NCI-H2107 treated with DMSO at 0.1 percent for 48 hours (cell line): Measurements from ENCODE around the gene DOCK4.

Experiments
- DNase-seq: peaks from one replicate; lab custom pipeline; 2025; ENCODE audit not compliant: unreplicated experiment; lab: John Stamatoyannopoulos, UW

The DOCK4 gene

DNA sequence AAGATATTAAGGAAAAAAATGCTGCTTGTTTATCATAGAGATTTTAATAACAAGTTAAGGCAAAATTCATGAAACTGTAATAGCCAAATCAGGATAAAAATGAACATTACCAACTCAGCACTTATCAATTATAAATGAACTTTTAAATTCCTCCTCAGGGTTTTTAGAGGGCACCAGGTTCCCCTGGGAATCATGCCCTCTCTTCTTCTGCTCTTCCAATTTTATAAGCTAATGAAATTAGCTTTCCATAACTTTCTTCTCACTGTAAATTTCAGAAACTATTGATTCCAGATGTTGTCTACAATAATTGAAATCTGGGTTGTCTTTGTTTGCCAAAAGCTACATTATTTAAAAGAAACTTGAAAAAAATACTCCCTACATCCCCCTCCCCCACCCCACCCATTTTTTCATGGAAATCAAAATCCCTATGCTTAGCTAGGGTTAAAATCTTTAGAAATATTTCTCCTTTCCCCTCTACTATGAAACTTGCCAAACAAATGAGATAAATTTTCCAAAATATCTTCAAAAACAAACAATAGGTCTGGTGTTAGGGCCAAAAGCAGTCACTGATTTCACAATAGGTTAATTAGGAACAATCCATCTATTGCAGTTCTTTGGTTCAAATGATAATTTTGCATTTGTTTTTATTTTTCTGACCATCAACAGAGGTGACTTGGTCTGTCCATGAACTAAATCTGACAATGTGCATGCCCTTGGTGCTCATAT is 187.7 kb downstream of the DOCK4 start:
- no peak for DNase-seq

DNA sequence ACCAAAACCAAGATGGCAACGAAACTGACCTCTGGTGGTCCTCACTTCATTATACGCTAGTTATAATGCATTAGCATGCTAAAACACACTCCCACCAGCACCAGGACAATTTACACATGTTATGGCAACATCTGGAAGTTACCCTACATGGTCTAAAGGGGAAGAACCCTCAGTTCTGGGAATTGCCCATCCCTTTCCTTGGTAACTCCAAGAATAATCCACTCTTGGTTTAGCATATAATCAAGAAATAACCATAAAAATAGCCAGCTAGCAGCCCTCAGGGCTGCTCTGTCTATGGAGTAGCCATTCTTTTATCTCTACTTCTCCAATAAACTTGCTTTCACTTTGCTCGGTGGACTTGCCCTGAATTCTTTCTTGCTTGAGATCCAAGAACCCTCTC is 191.1 kb downstream of the DOCK4 start:
- DNase-seq = no peak

GRCh38 chr7:112014347-112014746 is 191.9 kb downstream of the DOCK4 start:
- no peak for DNase-seq

DNA sequence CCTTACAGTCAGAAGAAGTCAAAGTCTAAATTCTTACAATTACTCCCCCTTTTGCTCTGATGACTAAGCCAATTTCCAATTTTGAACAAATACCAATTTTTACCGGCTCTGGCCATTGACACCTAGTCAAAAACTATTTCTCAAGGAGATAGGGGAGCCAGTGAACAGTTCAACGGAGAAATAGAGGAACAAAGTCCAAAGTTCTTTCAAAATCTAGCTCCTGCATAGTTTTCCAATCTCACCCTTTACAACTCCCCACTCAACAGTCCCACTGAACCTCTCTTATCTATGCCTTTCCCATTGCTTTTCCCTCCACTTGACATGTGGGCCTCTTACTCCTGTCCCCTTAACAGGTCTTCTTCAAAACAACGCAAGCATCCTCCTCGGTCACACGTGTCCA is 192.9 kb downstream of the DOCK4 start:
- no peak for DNase-seq

DNA sequence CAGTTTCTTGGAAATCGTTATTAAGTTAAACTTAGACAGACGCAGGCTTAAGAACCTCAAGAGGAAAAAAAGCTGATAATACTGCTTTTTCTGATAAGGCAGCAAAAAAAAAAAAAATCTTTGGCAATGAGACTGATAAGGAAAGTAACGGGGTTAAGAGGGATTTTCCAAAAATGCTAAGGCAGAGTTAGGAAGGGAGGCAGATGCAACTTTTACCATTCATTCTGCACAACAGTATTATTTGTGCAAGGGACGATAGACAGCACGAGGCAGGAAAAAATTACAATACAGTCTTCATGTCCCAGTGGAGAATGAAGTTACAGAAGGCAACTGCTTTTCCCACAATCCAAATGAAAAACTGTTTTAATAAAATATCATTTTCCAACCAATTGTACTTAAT is 194.0 kb downstream of the DOCK4 start:
- no peak for DNase-seq

DNA sequence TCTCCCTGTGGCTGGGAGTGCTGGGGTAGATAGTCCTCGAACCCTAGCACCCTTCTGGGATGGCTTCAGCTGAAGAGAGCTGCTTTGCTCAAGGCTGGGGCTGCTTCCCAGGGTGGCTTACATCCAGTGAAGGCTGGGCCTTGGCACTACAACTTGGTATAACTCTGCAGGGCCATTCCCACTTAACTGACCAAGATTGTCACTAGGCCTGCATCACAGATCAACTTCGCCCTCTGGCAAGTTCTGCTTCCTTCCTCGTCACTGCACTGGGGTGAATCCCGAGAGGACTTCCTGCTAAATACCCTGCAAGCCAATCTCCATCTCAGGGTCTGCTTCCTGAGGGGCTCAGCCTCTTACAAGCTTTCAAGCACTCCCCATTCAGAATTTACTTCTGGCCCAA is 195.2 kb downstream of the DOCK4 start:
- DNase-seq = no peak

DNA sequence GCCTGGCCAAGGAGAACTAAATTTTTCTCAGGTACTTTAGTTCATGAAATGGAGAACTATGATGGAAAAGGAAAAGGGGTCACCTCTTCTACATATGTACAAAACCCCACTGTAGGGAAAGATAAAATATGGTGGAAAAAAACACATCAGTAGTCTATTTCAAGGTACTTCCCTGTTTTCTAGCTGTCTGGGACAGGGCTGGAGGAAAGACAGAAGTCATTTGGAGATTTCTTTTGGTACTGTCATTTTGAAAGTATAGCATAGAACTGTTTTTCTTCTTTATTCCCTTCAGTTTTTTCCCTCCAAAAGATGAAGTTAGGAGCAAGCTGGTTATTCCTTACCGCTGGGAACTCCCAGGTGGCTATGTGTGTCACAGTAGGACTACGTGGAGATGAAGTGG is 196.1 kb downstream of the DOCK4 start:
- no peak for DNase-seq

DNA sequence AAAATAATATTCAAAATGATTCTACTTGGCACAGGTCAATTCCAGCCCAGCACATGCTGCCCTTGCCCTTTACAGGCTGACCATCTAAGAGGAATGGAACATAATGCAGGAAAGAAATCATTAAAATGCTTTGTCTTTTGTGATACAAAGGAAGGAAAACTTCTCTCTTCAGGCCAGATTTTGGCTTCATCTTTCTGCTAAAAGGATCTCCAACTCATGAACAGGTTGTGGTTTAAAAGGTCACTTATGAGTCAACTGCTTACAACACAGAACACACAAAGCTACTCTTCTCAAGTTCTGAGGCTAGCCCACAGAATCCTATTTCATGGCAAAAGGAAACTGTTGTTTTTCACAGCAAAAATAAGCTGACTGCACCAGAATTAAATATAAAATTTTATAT is 197.1 kb downstream of the DOCK4 start:
- DNase-seq = no peak

GRCh38 chr7:112007185-112007584 is 199.0 kb downstream of the DOCK4 start:
- DNase-seq = no peak

DNA sequence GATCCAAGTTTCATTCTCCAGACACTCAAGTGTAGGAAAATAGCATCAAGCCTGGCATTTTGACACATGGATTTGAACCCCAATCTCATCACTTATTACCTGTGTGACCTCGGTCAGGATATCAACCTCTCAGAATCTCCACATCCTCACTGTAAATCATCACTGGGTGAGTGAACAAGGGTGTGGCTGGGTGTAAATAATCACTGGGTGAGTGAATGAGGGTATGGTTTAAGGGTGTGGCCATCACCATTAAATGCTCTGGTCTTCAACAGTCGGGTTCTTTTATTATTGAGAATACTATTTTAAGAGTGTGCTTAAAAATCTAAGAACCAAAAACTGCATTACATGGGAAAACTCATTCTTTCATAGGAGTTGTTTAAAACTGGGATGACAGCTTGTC is 200.1 kb downstream of the DOCK4 start:
- no peak for DNase-seq

- DNase-seq = no peak
Measured at GRCh38 chr7:112005205-112005775, 200.9 kb downstream of the DOCK4 start.

DNA sequence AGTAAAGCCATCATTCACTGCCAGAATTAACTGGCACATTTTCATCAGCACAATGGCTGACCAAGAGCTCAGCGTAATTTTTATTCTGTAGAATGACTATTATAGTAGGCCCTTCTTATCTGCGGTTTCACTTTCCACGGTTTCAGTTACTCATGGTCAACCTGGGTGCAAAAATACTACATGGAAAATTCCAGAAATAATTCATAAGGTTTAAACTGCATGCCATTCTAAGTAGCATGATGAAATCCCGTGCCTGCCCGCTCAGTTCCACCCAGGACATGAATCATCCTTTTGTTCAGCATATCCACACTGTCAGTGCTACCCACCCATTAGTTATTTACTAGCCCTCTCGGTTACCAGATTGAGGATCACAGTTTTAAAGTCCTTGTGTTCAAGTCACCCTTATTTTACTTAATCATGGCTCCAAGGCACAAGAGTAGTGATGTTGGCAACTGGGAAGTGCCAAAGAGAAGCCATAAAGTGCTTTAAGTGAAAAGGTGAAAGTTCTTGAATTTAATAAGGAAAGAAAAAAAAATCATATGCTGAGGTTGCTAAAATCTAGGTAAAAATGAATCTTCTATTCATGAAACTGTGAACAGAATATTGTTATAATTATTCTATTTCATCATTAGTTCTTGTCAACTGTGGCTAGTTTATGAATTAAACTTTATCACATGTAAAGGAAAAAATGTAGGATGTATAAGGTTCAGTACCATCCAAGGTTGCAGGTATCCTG is 204.9 kb downstream of the DOCK4 start:
- no peak for DNase-seq

DNA sequence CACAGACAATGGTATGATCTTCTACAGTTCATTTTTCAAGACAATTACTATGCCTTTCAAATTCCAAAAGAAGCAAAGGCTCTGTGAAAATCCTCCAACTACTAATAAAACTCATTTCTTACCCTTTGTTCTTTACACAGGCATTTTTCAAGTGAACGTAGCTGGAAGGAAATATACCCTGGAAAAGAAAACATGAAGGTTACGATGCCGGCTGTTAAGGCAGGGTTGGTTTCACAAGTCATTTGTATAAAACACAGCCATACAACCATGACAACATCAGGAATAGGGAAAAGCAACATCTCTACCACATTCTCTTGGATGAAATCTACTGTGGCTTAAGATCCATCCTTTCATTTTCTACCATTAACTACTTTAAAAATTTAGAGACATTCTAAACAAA is 207.9 kb downstream of the DOCK4 start:
- DNase-seq = no peak

DNA sequence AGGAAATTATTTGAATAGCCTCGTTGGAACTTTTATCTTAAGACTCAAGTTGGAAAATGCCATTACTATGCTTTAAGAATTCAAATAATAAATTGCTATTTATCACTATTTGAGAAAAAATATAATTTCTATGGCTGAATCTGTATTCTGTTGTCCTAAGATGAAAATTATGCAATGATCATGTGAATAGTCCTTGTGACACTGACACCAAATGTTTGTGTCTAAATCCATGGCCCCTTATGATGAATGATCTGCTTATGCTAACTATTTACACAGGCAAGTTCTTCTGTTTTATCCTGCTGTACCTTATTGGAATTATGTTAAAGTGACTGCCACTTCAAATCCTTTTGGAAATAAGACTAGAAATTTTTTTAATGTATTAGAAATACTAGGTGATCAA is 208.7 kb downstream of the DOCK4 start:
- DNase-seq = no peak

- no peak for DNase-seq
Measured at GRCh38 chr7:111992601-111993000, 213.6 kb downstream of the DOCK4 start.

- peak; percentile 68 for DNase-seq
Measured at GRCh38 chr7:111990643-111991042, 215.6 kb downstream of the DOCK4 start.

GRCh38 chr7:111987886-111988285 is 218.3 kb downstream of the DOCK4 start:
- DNase-seq = no peak

DNA sequence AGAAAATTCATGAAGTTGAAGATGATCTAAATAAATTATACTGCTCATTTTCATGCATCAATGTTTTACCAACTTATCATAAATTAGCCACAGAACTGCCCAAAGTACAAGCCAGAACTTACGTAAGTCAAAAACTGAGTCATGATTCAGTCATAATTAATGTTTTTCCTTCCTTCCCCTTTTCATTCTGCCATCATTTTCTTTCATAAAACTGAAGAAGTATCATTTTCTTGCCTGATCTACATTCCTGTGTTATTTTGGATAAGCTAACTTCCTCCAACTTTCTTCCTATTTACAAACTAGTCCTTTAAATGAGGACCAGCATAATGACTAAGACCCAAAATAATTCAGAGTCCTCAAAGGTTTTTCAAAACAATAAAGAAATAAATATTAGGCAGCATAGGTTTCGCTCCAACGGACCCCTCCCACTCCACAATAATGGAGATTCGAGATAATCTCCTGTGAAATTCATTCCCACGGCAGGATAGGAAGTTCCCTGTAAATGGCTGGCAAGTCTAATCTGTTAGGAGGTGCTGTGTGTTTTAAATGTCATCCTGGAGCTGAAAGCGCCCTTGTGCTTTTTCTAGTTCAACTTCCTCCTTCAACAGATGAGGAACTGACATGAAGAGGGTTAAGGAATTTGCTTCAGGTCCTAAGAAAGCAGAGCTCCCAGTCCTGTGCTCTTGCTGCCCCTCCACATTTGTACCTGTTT is 218.9 kb downstream of the DOCK4 start:
- DNase-seq = no peak

DNA sequence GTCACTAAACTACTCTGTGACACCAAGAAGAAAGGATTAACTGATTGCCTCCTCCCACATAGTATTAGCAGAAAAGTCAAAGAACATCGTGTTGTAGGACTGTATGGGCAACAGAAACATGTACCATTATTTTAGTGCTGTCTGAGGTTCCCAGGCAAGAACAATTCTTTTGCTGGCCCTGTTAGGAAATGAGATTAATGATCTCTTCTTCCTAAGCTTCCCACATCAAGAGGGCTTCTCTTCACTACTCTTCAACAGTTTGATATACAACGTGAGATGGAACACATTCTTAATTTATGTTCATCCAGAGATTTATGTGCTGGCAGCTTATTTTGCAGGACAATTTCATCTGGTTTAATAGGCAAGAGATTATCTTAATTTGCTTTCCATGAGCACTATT is 219.6 kb downstream of the DOCK4 start:
- no peak for DNase-seq

GRCh38 chr7:111985798-111986197 is 220.4 kb downstream of the DOCK4 start:
- DNase-seq = no peak

DNA sequence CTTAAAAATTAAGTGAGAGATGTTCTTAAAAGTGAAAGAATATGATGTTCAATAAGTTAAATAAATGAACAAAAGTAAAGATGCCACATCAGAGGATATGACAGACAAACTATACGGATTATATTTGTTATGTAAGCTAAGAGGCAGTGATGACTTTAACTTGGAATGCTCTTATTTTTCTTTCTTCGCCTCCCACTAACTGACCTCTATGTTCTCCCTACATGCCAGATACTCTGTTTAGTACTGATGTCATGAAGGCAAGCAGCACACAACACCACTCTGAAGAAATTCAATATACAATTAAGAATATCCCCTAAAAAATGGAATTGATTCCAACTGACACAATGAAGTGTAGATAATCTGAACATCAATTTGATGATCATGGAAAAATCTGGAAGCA is 223.4 kb downstream of the DOCK4 start:
- DNase-seq = no peak

DNA sequence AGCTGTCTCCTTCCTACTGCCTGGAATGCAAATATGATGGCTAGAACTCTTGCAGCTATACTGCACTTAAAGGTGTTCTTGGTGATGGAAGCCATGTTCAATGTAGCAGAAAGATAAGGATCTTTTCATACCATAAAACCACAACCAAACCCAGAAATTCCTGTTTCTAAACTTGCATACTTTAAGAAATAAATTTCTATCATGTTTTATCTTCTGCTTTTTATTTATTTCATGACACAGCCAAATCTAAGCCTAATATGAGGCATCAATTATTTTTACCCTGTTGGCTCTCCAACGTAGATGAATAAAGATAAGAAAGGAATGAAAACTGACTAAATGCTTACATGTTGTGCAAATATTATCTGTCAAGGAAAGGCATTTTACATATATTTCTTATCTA is 224.1 kb downstream of the DOCK4 start:
- no peak for DNase-seq
